GM12891 (cell line): ENCODE results near the gene DDX10.

Experiments
- POLR2A ChIP-seq: IDR thresholded peaks from 2 replicates; pipeline ENCODE4 v1.6.1; 2011; ENCODE audit warnings: low read depth, low read length, control low read depth
- POLR2AphosphoS5 ChIP-seq: IDR thresholded peaks from 2 replicates; pipeline ENCODE4 v1.6.1; 2011; ENCODE audit warnings: low read depth, low read length, control low read depth
- TAF1 ChIP-seq: IDR thresholded peaks from 2 replicates; pipeline ENCODE4 v1.6.1; 2011; ENCODE audit warnings: low read depth, low read length, control low read depth

DNA sequence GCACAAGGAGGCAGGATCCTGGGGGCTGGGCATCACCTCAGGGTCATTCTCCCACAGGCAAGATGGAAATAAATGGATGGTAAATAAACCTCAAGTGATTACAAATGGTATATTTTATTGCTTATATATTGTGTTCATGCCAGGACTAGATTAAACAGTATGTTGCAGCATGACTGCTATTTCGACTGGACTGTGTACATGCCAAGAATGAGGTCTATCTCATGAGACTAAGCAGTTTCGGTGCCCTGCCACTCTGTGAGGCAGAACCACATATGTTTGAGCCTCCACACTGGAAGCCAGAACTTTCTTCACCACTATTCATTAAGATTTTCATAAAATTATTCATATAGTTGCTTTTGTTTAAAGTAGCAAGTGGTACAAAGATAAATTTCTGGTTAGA lies 140.2 kb downstream of the DDX10 start:
- TF ChIP-seq POLR2A (no peak), POLR2AphosphoS5 (no peak), TAF1 (no peak)
